ENCODE measurements around the gene OR1L6. TPM values are rescaled to one million over a fixed set of nuclear protein-coding genes. Genes with fewer than 3 reads are reported as not detected.

OR1L6 gene
- polyA plus RNA-seq, 1 of the 3 experiments (the other 2 are of a cell fraction) = not detected

- Histone ChIP-seq H3K27me3 (ENCODE audit: insufficient read depth) (no peaks in the 10 kb centered on the region), H3K4me3 (ENCODE audit: low read depth in 2 of 2, low read length in 1 of 2) (no peak overlapping the region), H3K9ac (no peak overlapping the region), H3K27ac (ENCODE audit: low read depth in 2 of 2, low read length in 1 of 2) (no peak overlapping the region), H3K4me2 (no peak overlapping the region), H3F3A (replicated peaks; ENCODE audit: insufficient read depth) (no peaks in the 10 kb centered on the region), H3K9me2 (no peaks in the 10 kb centered on the region), H4K20me1 (ENCODE audit: insufficient read depth) (no peaks in the 10 kb centered on the region), H3K9me3 (no peaks in the 10 kb centered on the region; the same call in 1 of the 2 replicates), H3K79me2 (ENCODE audit: insufficient read depth) (no peaks in the 10 kb centered on the region), H3K4me1 (ENCODE audit: control insufficient read depth in 1 of 2, insufficient read depth in 2 of 2, low read depth in 1 of 2, low read length in 1 of 2) (no peaks in the 10 kb centered on the region), H3K36me3 (replicated peaks in 1 of 2; ENCODE audit: control insufficient read depth in 1 of 2, insufficient read depth in 2 of 2, low read length in 1 of 2) (no peaks in the 10 kb centered on the region), H2AFZ (ENCODE audit: low read depth) (no peak overlapping the region)
- no peak for DNase-seq
- 8% methylated on average over 2 of the region's 4 CpGs for WGBS (ENCODE audit: low lambda C conversion rate)
- TF ChIP-seq ELF1 (IDR thresholded peaks at IDR 0.05) (no peak), CHD2 (IDR thresholded peaks at IDR 0.05; ENCODE audit: low read length, partially characterized antibody) (no peak), MEF2A (IDR thresholded peaks at IDR 0.05; ENCODE audit: borderline replicate concordance, low read depth) (no peak), TEAD4 (IDR thresholded peaks at IDR 0.05; ENCODE audit: borderline replicate concordance, insufficient read depth) (no peak), MXI1 (IDR thresholded peaks at IDR 0.05; ENCODE audit: low read depth, low read length) (no peak)
- CTCF ChIA-PET = no interaction called here
- POLR2A ChIA-PET = no interaction called here
Observed at GRCh38 chr9:122767817-122768216, 25.7 kb downstream of the OR1L6 start.

- no peak overlapping the region for H3K4me2 ChIP-seq
- H3F3A ChIP-seq (replicated peaks; ENCODE audit: insufficient read depth) = no peaks in the 10 kb centered on the region
- no peak overlapping the region for H3K9ac ChIP-seq
- no peaks in the 10 kb centered on the region for H3K4me1 ChIP-seq (ENCODE audit: control insufficient read depth in 1 of 2, insufficient read depth in 2 of 2, low read depth in 1 of 2, low read length in 1 of 2)
- no peak for DNase-seq
- H2AFZ ChIP-seq (ENCODE audit: low read depth) = no peak overlapping the region
- H3K36me3 ChIP-seq (replicated peaks in 1 of 2; ENCODE audit: control insufficient read depth in 1 of 2, insufficient read depth in 2 of 2, low read length in 1 of 2) = no peaks in the 10 kb centered on the region
- 49% methylated on average over 8 of the region's 8 CpGs for WGBS (ENCODE audit: low lambda C conversion rate)
- no peaks in the 10 kb centered on the region for H4K20me1 ChIP-seq (ENCODE audit: insufficient read depth)
- CTCF ChIA-PET = interaction anchor here (1.4 to 1.7 kb wide), 2 partner anchors 34 to 278 kb away, joined by 4 to 5 read pairs; no protein-coding TSS in a partner anchor
- no peaks in the 10 kb centered on the region for H3K27me3 ChIP-seq (ENCODE audit: insufficient read depth)
- no peaks in the 10 kb centered on the region for H3K9me3 ChIP-seq
- H3K27ac ChIP-seq (ENCODE audit: low read depth in 2 of 2, low read length in 1 of 2) = no peak overlapping the region
- POLR2A ChIA-PET = no interaction called here
- H3K9me2 ChIP-seq = no peaks in the 10 kb centered on the region
- no peak overlapping the region for H3K4me3 ChIP-seq (ENCODE audit: low read depth in 2 of 2, low read length in 1 of 2)
- H3K79me2 ChIP-seq (ENCODE audit: insufficient read depth) = no peaks in the 10 kb centered on the region
- TF ChIP-seq JUND (IDR thresholded peaks at IDR 0.05) = no peak
- no peak for TF ChIP-seq SMC3 (IDR thresholded peaks at IDR 0.05; ENCODE audit: low read depth, low read length)
- TF ChIP-seq EZH2phosphoT487 (IDR thresholded peaks at IDR 0.05; ENCODE audit: borderline replicate concordance, low read depth) = no peak
- TF ChIP-seq FOSL2 (IDR thresholded peaks at IDR 0.05; ENCODE audit: borderline replicate concordance, low read depth) = no peak
- no peak for TF ChIP-seq NFIC (IDR thresholded peaks at IDR 0.05; ENCODE audit: borderline replicate concordance)
- no peak for TF ChIP-seq TAF1 (IDR thresholded peaks at IDR 0.05; ENCODE audit: borderline replicate concordance, low read depth, low read length)
- no peak for TF ChIP-seq USF1 (IDR thresholded peaks at IDR 0.05; ENCODE audit: borderline replicate concordance, low read depth)
- TF ChIP-seq RCOR1 (IDR thresholded peaks at IDR 0.05; ENCODE audit: low read length) = no peak
- TF ChIP-seq NRF1 (IDR thresholded peaks at IDR 0.05; ENCODE audit: low read depth, low read length) = no peak
- no peak for TF ChIP-seq RAD21 (IDR thresholded peaks at IDR 0.05; ENCODE audit: low read length)
- no peak for TF ChIP-seq PBX3 (IDR thresholded peaks at IDR 0.05)
Observed at GRCh38 chr9:122777052-122777451, 34.9 kb downstream of the OR1L6 start.
